Neutrophil (primary cell): Measurements from ENCODE around the gene TIMM21.

Experiments used
- H3K27ac ChIP-seq: fragments of 200-600 bp; sonication (generic); 2 replicates; pipeline ENCODE4 v1.5.1; 2016; ENCODE audit warnings: mild to moderate bottlenecking, moderate library complexity
- H3K27me3 ChIP-seq: fragments of 200-600 bp; sonication (generic); 2 replicates; pipeline ENCODE4 v1.6.0; 2016; ENCODE audit warnings: mild to moderate bottlenecking
- H3K36me3 ChIP-seq: fragments of 200-600 bp; sonication (generic); 2 replicates; pipeline ENCODE4 v1.5.1; 2017
- H3K4me1 ChIP-seq, 2 experiments: fragments of 200-600 bp in 1 of 2; sonication (generic) in 1 of 2; 1 replicate in 1 of 2; 2 replicates in 1 of 2; pipeline versions ENCODE4 v1.5.1 to v1.6.1; 2013 to 2016; ENCODE audit warnings: low read depth in 1 of 2, low read length in 1 of 2, mild to moderate bottlenecking in 1 of 2, moderate library complexity in 1 of 2; ENCODE audit not compliant: control insufficient read depth in 1 of 2, insufficient read depth in 1 of 2
- H3K4me3 ChIP-seq, 2 experiments: fragments of 200-600 bp in 1 of 2; sonication (generic) in 1 of 2; 1 replicate in 1 of 2; 2 replicates in 1 of 2; pipeline ENCODE4 v1.5.1; 2013 to 2016; ENCODE audit warnings: low read depth in 1 of 2, low read length in 1 of 2, mild to moderate bottlenecking in 1 of 2, moderate library complexity in 1 of 2
- H3K9me3 ChIP-seq: fragments of 200-600 bp; sonication (generic); 2 replicates; pipeline ENCODE4 v1.5.1; 2016
- CTCF ChIP-seq: fragments of 200-600 bp; sonication (generic); IDR thresholded peaks from 2 replicates; pipeline ENCODE4 v1.5.1; 2016; ENCODE audit warnings: antibody characterized with exemption

TIMM21 gene

DNA sequence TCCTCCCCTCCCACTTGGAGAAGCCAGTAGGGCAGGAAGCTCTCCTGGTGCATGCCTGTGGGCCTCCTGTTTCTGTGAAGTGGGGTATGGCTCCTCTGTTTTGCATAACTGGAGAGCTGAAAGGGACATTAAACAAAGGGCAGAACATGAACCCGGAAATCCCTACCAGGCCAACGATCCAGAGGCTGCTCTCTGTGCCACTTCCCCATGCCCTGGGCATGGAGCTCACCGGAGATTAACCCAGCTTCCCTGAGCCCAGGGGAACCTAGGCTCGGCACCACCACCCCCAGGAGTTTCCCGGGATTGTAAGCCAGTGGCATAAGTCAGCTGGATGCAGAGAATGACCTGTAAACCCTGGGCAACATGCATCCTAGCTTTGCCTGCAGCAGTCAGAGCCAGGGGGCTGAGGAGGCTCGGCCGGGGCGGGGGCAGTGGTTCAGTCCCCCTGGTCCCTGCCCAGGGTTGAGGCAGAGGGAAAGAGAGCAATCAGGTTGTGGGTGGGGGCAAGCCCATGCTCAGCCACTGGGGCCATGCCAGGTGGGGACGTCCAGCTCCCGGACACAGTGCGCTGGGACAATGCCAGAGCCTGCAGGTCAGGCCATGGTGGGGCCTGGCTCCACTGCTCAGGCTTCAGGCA is 49.5 kb downstream of the TIMM21 start:
- Histone ChIP-seq H3K27me3 (peaks cover 11% of the 10 kb centered on the region), H3K27ac (no peak overlapping the region), H3K9me3 (no peaks in the 10 kb centered on the region), H3K4me3 (no peak overlapping the region), H3K36me3 (no peaks in the 10 kb centered on the region), H3K4me1 (peaks cover 0 to 4% of the 10 kb centered on the region in 2 experiments)
- TF ChIP-seq CTCF: no peak

DNA sequence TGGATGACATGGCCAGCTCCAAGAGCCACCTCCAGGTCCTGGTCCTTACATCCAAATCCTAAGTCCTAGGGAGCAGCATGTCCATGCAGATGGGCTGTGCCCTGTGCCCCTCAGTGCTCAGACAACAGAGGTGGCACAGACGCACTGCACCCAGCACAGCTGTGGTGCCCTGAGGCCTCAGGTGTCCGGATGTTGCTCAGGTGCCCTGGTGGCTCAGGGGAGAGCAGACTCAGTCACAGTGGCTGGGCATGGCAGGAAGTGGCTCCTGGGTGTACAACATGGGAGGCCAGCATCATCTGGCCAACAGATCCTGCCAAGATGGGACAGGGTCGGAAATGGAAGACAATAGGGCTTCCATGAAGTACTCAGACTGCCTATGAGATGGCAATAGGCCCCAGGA is 50.1 kb downstream of the TIMM21 start:
- Histone ChIP-seq H3K4me3 (no peak overlapping the region), H3K36me3 (no peaks in the 10 kb centered on the region), H3K4me1 (peaks cover 0 to 4% of the 10 kb centered on the region in 2 experiments), H3K27ac (no peak overlapping the region), H3K9me3 (no peaks in the 10 kb centered on the region), H3K27me3 (peaks cover 11% of the 10 kb centered on the region)
- TF ChIP-seq CTCF: no peak

GRCh38 chr18:74200780-74201179 is 52.5 kb downstream of the TIMM21 start:
- H3K27me3 ChIP-seq: no peaks in the 10 kb centered on the region
- TF ChIP-seq CTCF: no peak
- peaks cover 0 to 4% of the 10 kb centered on the region in 2 experiments for H3K4me1 ChIP-seq
- H3K36me3 ChIP-seq: no peaks in the 10 kb centered on the region
- no peaks in the 10 kb centered on the region for H3K9me3 ChIP-seq
- H3K27ac ChIP-seq: no peak overlapping the region
- no peak overlapping the region for H3K4me3 ChIP-seq

DNA sequence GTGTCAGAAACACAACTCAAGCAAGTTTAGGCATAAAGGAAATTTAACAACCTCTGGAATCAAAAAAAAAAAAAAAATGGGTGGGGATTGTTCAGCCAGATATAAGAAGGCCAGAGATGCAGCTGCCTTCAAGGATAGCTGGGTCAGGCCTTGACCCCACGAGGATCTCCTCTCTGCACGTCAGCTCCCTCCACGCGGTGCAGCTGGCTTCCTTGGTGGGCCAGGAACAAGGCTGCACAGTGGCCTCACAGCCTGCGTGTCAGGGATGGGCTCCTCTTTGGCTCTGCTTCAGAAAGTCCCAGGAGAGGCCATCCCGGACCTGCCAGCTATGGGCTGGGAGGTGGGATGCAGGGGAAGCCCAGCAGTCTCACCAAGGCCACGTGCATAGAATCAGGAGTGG is 55.5 kb downstream of the TIMM21 start:
- H3K9me3 ChIP-seq: no peaks in the 10 kb centered on the region
- no peak overlapping the region for H3K27ac ChIP-seq
- no peak overlapping the region for H3K4me3 ChIP-seq
- H3K4me1 ChIP-seq: no peaks in the 10 kb centered on the region
- TF ChIP-seq CTCF: no peak
- no peaks in the 10 kb centered on the region for H3K27me3 ChIP-seq
- no peaks in the 10 kb centered on the region for H3K36me3 ChIP-seq

- H3K27ac ChIP-seq: no peak overlapping the region
- H3K36me3 ChIP-seq: no peaks in the 10 kb centered on the region
- no peaks in the 10 kb centered on the region for H3K27me3 ChIP-seq
- no peak for TF ChIP-seq CTCF
- H3K9me3 ChIP-seq: no peaks in the 10 kb centered on the region
- H3K4me3 ChIP-seq: no peak overlapping the region
- H3K4me1 ChIP-seq: no peaks in the 10 kb centered on the region
Measured at GRCh38 chr18:74204526-74205152, 56.3 kb downstream of the TIMM21 start.
